ENCODE measurements around the gene MAB21L2. TPM values are rescaled to one million over a fixed set of nuclear protein-coding genes. Genes with fewer than 3 reads are reported as not detected.

Gene MAB21L2
- total RNA-seq, 1 experiment from 2014 or later = not detected

GRCh38 chr4:150567070-150567469 lies 14.9 kb upstream of the MAB21L2 start:
- H3K36me3 ChIP-seq (ENCODE audit: control insufficient read depth, insufficient read depth, low read length) = no peaks in the 10 kb centered on the region
- BruUV-seq (replicated peaks) = no TSS peak
- H3K27ac Mint-ChIP-seq (ENCODE audit: unreplicated experiment) = no peak overlapping the region
- no peaks in the 10 kb centered on the region for H3K27me3 Mint-ChIP-seq (ENCODE audit: insufficient read depth, unreplicated experiment)
- H3K4me1 Mint-ChIP-seq (ENCODE audit: low read depth, unreplicated experiment) = no peaks in the 10 kb centered on the region
- H3K27me3 ChIP-seq (replicated peaks; ENCODE audit: control insufficient read depth, insufficient read depth, low read length) = no peaks in the 10 kb centered on the region
- no peak for DNase-seq
- peaks cover 8% of the 10 kb centered on the region for H3K9me3 Mint-ChIP-seq (ENCODE audit: unreplicated experiment)
- POLR2A ChIA-PET = no interaction called here
- CTCF ChIA-PET = no interaction called here
- no peak overlapping the region for H3K4me3 ChIP-seq (ENCODE audit: low read depth, low read length)
- no peaks in the 10 kb centered on the region for H3K4me1 ChIP-seq
- intact Hi-C loops (cut with micrococcal nuclease; ENCODE audit: unreplicated experiment) = no loop called here
- H3K36me3 Mint-ChIP-seq (ENCODE audit: insufficient read depth, unreplicated experiment) = no peaks in the 10 kb centered on the region
- no peak overlapping the region for H3K4me3 Mint-ChIP-seq (ENCODE audit: unreplicated experiment)
- TF ChIP-seq CTCF (IDR thresholded peaks at IDR 0.05; ENCODE audit: insufficient read depth in 1 of 2, low read depth in 1 of 2, low read length in 1 of 2, severe bottlenecking in 1 of 2, unreplicated experiment in 1 of 2) = no peak
- H3K9me3 ChIP-seq = no peaks in the 10 kb centered on the region

- intact Hi-C loops (cut with micrococcal nuclease; ENCODE audit: unreplicated experiment) = no loop called here
- Mint-ChIP-seq H3K36me3 (ENCODE audit: insufficient read depth, unreplicated experiment) (no peaks in the 10 kb centered on the region), H3K27me3 (ENCODE audit: insufficient read depth, unreplicated experiment) (no peaks in the 10 kb centered on the region), H3K9me3 (ENCODE audit: unreplicated experiment) (peaks cover 8% of the 10 kb centered on the region), H3K27ac (ENCODE audit: unreplicated experiment) (no peak overlapping the region), H3K4me3 (ENCODE audit: unreplicated experiment) (no peak overlapping the region), H3K4me1 (ENCODE audit: low read depth, unreplicated experiment) (no peaks in the 10 kb centered on the region)
- H3K4me3 ChIP-seq (ENCODE audit: low read depth, low read length) = no peak overlapping the region
- no peaks in the 10 kb centered on the region for H3K36me3 ChIP-seq (ENCODE audit: control insufficient read depth, insufficient read depth, low read length)
- H3K9me3 ChIP-seq = no peaks in the 10 kb centered on the region
- CTCF ChIA-PET = no interaction called here
- TF ChIP-seq CTCF (IDR thresholded peaks at IDR 0.05; ENCODE audit: insufficient read depth in 1 of 2, low read depth in 1 of 2, low read length in 1 of 2, severe bottlenecking in 1 of 2, unreplicated experiment in 1 of 2) = no peak
- H3K4me1 ChIP-seq = no peaks in the 10 kb centered on the region
- POLR2A ChIA-PET = no interaction called here
- DNase-seq = no peak
- H3K27me3 ChIP-seq (replicated peaks; ENCODE audit: control insufficient read depth, insufficient read depth, low read length) = no peaks in the 10 kb centered on the region
- no TSS peak for BruUV-seq (replicated peaks)
Observed at GRCh38 chr4:150569384-150569987, 12.5 kb upstream of the MAB21L2 start.

- no peak for TF ChIP-seq CTCF (IDR thresholded peaks at IDR 0.05; ENCODE audit: insufficient read depth in 1 of 2, low read depth in 1 of 2, low read length in 1 of 2, severe bottlenecking in 1 of 2, unreplicated experiment in 1 of 2)
- intact Hi-C loops (cut with micrococcal nuclease; ENCODE audit: unreplicated experiment) = no loop called here
- no peak overlapping the region for H3K4me3 ChIP-seq (ENCODE audit: low read depth, low read length)
- H3K36me3 ChIP-seq (ENCODE audit: control insufficient read depth, insufficient read depth, low read length) = no peaks in the 10 kb centered on the region
- Mint-ChIP-seq H3K27me3 (ENCODE audit: insufficient read depth, unreplicated experiment) (no peaks in the 10 kb centered on the region), H3K4me1 (ENCODE audit: low read depth, unreplicated experiment) (peaks cover 5% of the 10 kb centered on the region), H3K9me3 (ENCODE audit: unreplicated experiment) (peaks cover 3% of the 10 kb centered on the region), H3K27ac (ENCODE audit: unreplicated experiment) (no peak overlapping the region), H3K36me3 (ENCODE audit: insufficient read depth, unreplicated experiment) (no peaks in the 10 kb centered on the region), H3K4me3 (ENCODE audit: unreplicated experiment) (no peak overlapping the region)
- CTCF ChIA-PET = no interaction called here
- no peak for DNase-seq
- no peaks in the 10 kb centered on the region for H3K9me3 ChIP-seq
- no peaks in the 10 kb centered on the region for H3K4me1 ChIP-seq
- BruUV-seq (replicated peaks) = no TSS peak
- POLR2A ChIA-PET = no interaction called here
- H3K27me3 ChIP-seq (replicated peaks; ENCODE audit: control insufficient read depth, insufficient read depth, low read length) = no peaks in the 10 kb centered on the region
Observed at GRCh38 chr4:150569998-150570535, 11.9 kb upstream of the MAB21L2 start.
